K562 (cell line): ENCODE measurements around the gene NPS. TPM values are rescaled to one million over a fixed set of nuclear protein-coding genes. Genes with fewer than 3 reads are reported as not detected.

Experiments
- ATAC-seq: fragments of 200-7000 bp; cut with Tn5 transposase; 3 replicates; pipeline ENCODE4 v1.9.1; 2020; ENCODE audit warnings: moderate library complexity
- BruUV-seq: library from RNA; stranded (reverse); fragments of 400-500 nt; replicated peaks from 2 replicates; lab custom pipeline; 2021; lab: Mats Ljungman, UMichigan
- CTCF ChIA-PET: fragments of 300-600 bp; formaldehyde crosslinking; extraction: SDS; loops from one replicate; lab custom pipeline; 2021; ENCODE audit warnings: low intra/inter-chr PET ratio; lab: Yijun Ruan, JAX
- POLR2A ChIA-PET: fragments of 300-600, 350-650 bp; sonication (Branson Sonifier 250); formaldehyde crosslinking; extraction: SDS; loops from one replicate; lab custom pipeline; 2021; ENCODE audit warnings: antibody characterized with exemption, inconsistent platforms; lab: Yijun Ruan, JAX
- DNase-seq, 4 experiments: peaks; one replicate each; pipeline versions ENCODE4 v3.0.0 to v3.0.0-alpha.2; 2011 to 2018; ENCODE audit warnings: low spot score in 3 of 4, mixed read lengths in 3 of 4; ENCODE audit errors: extremely low read depth in 1 of 4
- FAIRE-seq: peaks from 2 replicates; lab custom pipeline; 2011; peaks lifted over from hg19 to GRCh38; lab: Jason Lieb, UNC
- H2AFZ ChIP-seq: 2 replicates; pipeline ENCODE4 v1.6.0; 2011; ENCODE audit warnings: low read depth, low read length, control low read depth, inconsistent platforms
- H3K27ac ChIP-seq: fragments of 200-600 bp; 3 replicates; pipeline ENCODE4 v1.8.0; 2011; ENCODE audit warnings: low read depth, mild to moderate bottlenecking, control low read depth, inconsistent platforms, low read length, moderate library complexity, mixed read lengths; ENCODE audit errors: extremely low read depth
- H3K27me3 ChIP-seq, 2 experiments: fragments of 300-600 bp in 1 of 2; 2 replicates in 1 of 2; 3 replicates in 1 of 2; pipeline versions ENCODE4 v1.6.0 to v1.8.0; 2011; ENCODE audit warnings: inconsistent platforms in 2 of 2, low read length in 2 of 2, mild to moderate bottlenecking in 1 of 2, mixed read lengths in 1 of 2, moderate library complexity in 1 of 2; ENCODE audit not compliant: control insufficient read depth in 2 of 2, insufficient read depth in 2 of 2
- H3K36me3 ChIP-seq: fragments of 300-600 bp; 3 replicates; pipeline ENCODE4 v1.8.0; 2011; ENCODE audit warnings: mild to moderate bottlenecking, low read length, inconsistent platforms; ENCODE audit not compliant: control insufficient read depth, insufficient read depth
- H3K4me1 ChIP-seq, 2 experiments: fragments of 200-600 bp in 1 of 2; replicated peaks in 1 of 2; 2 replicates in 1 of 2; 3 replicates in 1 of 2; pipeline versions ENCODE4 v1.5.1 to v1.8.0; 2011; ENCODE audit warnings: inconsistent platforms in 2 of 2, low read length in 2 of 2, mild to moderate bottlenecking in 1 of 2, mixed read lengths in 1 of 2, moderate library complexity in 1 of 2; ENCODE audit not compliant: control insufficient read depth in 2 of 2, insufficient read depth in 2 of 2
- H3K4me2 ChIP-seq: 2 replicates; pipeline ENCODE4 v1.6.1; 2011; ENCODE audit warnings: low read length, control low read depth, inconsistent platforms, mixed read lengths; ENCODE audit not compliant: insufficient read depth
- H3K4me3 ChIP-seq: fragments of 200-600 bp; sonication (generic), shearing (Covaris generic); 2 replicates; pipeline ENCODE4 v1.5.1; 2016; ENCODE audit warnings: control low read depth, inconsistent platforms
- H3K79me2 ChIP-seq: fragments of 200-600 bp; 3 replicates; pipeline ENCODE4 v1.8.0; 2011; ENCODE audit warnings: low read length, inconsistent platforms; ENCODE audit not compliant: control insufficient read depth, insufficient read depth
- H3K9ac ChIP-seq, 2 experiments: 2 replicates each; pipeline versions ENCODE4 v1.6.0 to v1.6.1; 2011; ENCODE audit warnings: low read depth in 2 of 2, low read length in 2 of 2, control low read depth in 1 of 2, inconsistent platforms in 1 of 2, mild to moderate bottlenecking in 1 of 2, mixed read lengths in 1 of 2; ENCODE audit not compliant: insufficient read depth in 1 of 2
- H3K9me1 ChIP-seq: one replicate; pipeline ENCODE4 v1.6.0; 2011; ENCODE audit warnings: inconsistent platforms, mild to moderate bottlenecking, low read length, moderate library complexity; ENCODE audit not compliant: control insufficient read depth, insufficient read depth
- H3K9me3 ChIP-seq: replicated peaks from 2 replicates; pipeline ENCODE4 v1.5.1; 2011; ENCODE audit warnings: low read depth, low read length, inconsistent platforms; ENCODE audit not compliant: control insufficient read depth, insufficient read depth
- H4K20me1 ChIP-seq: replicated peaks from 2 replicates; pipeline ENCODE4 v1.6.1; 2011; ENCODE audit warnings: low read length, inconsistent platforms, mixed read lengths; ENCODE audit not compliant: control insufficient read depth, insufficient read depth
- COPS2 ChIP-seq: fragments of 450-650 bp; conservative IDR thresholded peaks from 2 replicates; pipeline ENCODE4 v1.6.1; 2016; ENCODE audit warnings: mild to moderate bottlenecking, moderate library complexity
- HDAC8 ChIP-seq: fragments of 450-650 bp; IDR thresholded peaks from 2 replicates; pipeline ENCODE4 v1.6.1; 2016; ENCODE audit warnings: mild to moderate bottlenecking, missing genetic modification characterization, moderate library complexity, missing compliant biosample characterization
- NUFIP1 ChIP-seq: fragments of 450-650 bp; IDR thresholded peaks from 2 replicates; pipeline ENCODE4 v1.6.1; 2018; ENCODE audit not compliant: partially characterized antibody
- POLR3A ChIP-seq: IDR thresholded peaks from 2 replicates; pipeline ENCODE4 v1.6.1; 2011; ENCODE audit warnings: borderline replicate concordance, mild to moderate bottlenecking, moderate library complexity; ENCODE audit not compliant: insufficient read length, insufficient read depth; ENCODE audit errors: extremely low read depth
- SREBF2 ChIP-seq: sonication (generic); formaldehyde crosslinking; IDR thresholded peaks from 2 replicates; pipeline ENCODE4 v1.4.0; 2020; ENCODE audit warnings: mild to moderate bottlenecking, missing genetic modification reagents
- WGBS: fragments of 100-300 bp; shearing (Covaris generic); methylation state at CpG from one replicate; pipeline ENCODE4 v1.1.6; 2016; ENCODE audit warnings: low coverage, mixed read lengths; ENCODE audit not compliant: insufficient coverage; ENCODE audit errors: missing lambda C conversion rate; 5-methylcytosine and 5-hydroxymethylcytosine counted together
- in situ Hi-C: fragments of 300-500 bp; cut with MboI; formaldehyde crosslinking; loops from 4 replicates; pipeline ENCODE4 v1.15.0; 2018; ENCODE audit warnings: inconsistent platforms, mixed read lengths
- intact Hi-C: fragments of 100-400 bp; cut with micrococcal nuclease; formaldehyde crosslinking; loops from 2 replicates; pipeline ENCODE4 v1.14.2; 2022
- polyA plus RNA-seq, 8 experiments: library from polyadenylated mRNA; depleted of rRNA in 4 of 8; stranded (reverse) in 5 of 8; unstranded in 3 of 8; fragments of >200 nt; fragmentation: Nextera tagmentation in 2 of 8; fragmentation: Illumina TruSeq in 1 of 8; extraction: Ambion mirVana in 2 of 8; extraction: Trizol in 1 of 8; gene quantifications; 2 replicates each; pipeline versions ENCODE4 v1.2.1 to v1.2.3, GENCODE V29; 2011 to 2014; ENCODE audit warnings: inconsistent platforms in 1 of 8, missing spikeins in 1 of 8
- total RNA-seq, 7 experiments: library from RNA; depleted of rRNA in 6 of 7; stranded (reverse); fragments of >200 nt in 6 of 7; fragmentation: Illumina TruSeq in 2 of 7; extraction: Trizol in 2 of 7; gene quantifications; 2 replicates each; pipeline versions ENCODE4 v1.2.1 to v1.2.3, GENCODE V29; 2011 to 2021; ENCODE audit warnings: low replicate concordance in 1 of 7
- TF ChIP-seq, protein P1 (sequence below): fragments of 250-450 bp; sonication (Bioruptor Pico); IDR thresholded peaks from 2 replicates; pipeline ENCODE4 v1.9.0; 2021; ENCODE audit warnings: mild to moderate bottlenecking

NPS gene
- total and polyA plus RNA-seq, 9 of the 15 experiments (the other 6 are each of a cell fraction or from before 2014, with no cell fraction given), result not detected

DNA sequence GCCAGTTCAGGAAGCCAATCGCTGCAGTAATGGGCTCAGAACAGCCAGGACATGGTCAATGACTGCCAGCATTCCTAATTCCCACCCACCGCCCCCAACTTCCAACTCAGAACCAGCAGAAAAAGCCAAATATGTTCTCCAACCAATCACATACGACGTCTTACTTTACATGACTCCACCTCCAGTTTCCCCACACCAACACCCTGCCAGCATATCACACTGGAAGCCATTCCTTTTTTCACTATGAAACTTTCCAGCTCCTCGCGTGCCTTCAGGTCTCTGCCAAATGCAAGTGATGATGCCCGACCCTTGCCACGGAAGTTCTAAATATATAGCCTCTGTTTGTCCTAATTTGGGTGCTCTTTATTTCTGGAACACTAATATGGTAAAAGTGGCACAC is 12.5 kb downstream of the NPS start:
- no peaks in the 10 kb centered on the region for H3K79me2 ChIP-seq
- H3K9me3 ChIP-seq, result no peaks in the 10 kb centered on the region
- intact Hi-C loops, result no loop called here
- H3K4me2 ChIP-seq, result no peak overlapping the region
- no peaks in the 10 kb centered on the region for H3K36me3 ChIP-seq
- no peak overlapping the region for H3K27ac ChIP-seq
- ATAC-seq, result no peak
- no peak for TF ChIP-seq NUFIP1
- TF ChIP-seq SREBF2 (CRISPR knock-in tag), result no peak
- TF ChIP-seq HDAC8 (tag), result no peak
- TF ChIP-seq POLR3A, result no peak
- TF ChIP-seq, protein P1, sequence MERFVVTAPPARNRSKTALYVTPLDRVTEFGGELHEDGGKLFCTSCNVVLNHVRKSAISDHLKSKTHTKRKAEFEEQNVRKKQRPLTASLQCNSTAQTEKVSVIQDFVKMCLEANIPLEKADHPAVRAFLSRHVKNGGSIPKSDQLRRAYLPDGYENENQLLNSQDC (CRISPR knock-in tag), result no peak
- no peak for TF ChIP-seq COPS2
- POLR2A ChIA-PET, result no interaction called here
- H3K27me3 ChIP-seq, result no peaks in the 10 kb centered on the region
- BruUV-seq, result no TSS peak
- no peaks in the 10 kb centered on the region for H3K4me1 ChIP-seq
- H3K9me1 ChIP-seq, result no peaks in the 10 kb centered on the region
- 0% methylated on average over 6 of the region's 8 CpGs for WGBS
- DNase-seq, result no peak
- H2AFZ ChIP-seq, result no peak overlapping the region
- CTCF ChIA-PET, result no interaction called here
- in situ Hi-C loops, result no loop called here
- H4K20me1 ChIP-seq, result no peaks in the 10 kb centered on the region
- H3K4me3 ChIP-seq, result no peak overlapping the region
- H3K9ac ChIP-seq, result no peak overlapping the region
- no peak for FAIRE-seq
